ENCODE data around the gene QRFP. TPM values are rescaled to one million over a fixed set of nuclear protein-coding genes. Genes with fewer than 3 reads are reported as not detected.

QRFP gene
- total RNA-seq, 1 experiment from 2014 or later: not detected

DNA sequence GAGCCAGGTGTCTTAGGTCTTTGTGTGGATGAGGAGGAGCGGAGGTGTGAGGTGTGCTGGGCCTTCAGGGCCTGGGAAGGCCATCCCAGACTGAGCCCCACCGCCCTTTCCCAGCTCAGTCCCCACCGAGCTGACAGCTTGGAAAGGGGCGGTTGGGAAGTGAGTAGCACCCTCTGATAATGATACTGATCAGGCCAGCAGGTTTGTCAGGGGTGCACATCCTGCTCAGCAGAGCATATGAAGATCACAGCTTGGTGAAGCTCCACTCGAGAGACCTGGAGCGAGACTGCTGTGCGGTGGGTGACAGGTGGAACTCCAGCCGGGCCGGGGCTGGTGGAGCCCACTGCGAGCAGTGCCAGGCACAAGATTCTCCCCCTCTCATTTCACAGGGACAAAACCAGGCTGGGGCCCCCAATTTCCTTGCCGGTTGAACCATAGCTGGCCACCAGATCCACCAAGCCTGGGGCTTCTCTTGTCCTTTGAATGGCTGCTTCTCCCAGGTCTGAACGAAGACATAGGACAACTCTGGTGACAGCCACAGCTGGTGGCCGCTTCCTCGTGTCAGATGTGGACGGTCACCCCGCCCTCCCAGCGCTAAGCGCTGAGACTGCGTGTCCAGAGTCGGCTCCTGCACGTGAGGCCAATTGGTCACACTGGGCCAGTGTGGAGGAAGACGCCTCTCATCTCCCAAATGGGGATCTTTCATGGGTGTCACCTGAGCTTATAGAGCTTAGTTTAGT is 8.3 kb downstream of the QRFP start:
- Histone ChIP-seq H3K4me1 (ENCODE audit: insufficient read depth, low read length) (no peaks in the 10 kb centered on the region), H2AFZ (ENCODE audit: low read length) (no peak overlapping the region), H3K9ac (ENCODE audit: extremely low read depth, insufficient read length, low read length) (no peak overlapping the region), H4K5ac (ENCODE audit: insufficient read length, low read depth, low read length) (no peak overlapping the region), H2BK20ac (ENCODE audit: low read depth, low read length, poor library complexity, severe bottlenecking) (no peak overlapping the region), H2BK120ac (ENCODE audit: low read depth, low read length, poor library complexity, severe bottlenecking) (no peak overlapping the region), H3K14ac (ENCODE audit: insufficient read depth, low read length) (no peak overlapping the region; the same call in 1 of the 2 replicates), H2BK12ac (ENCODE audit: insufficient read length, low read depth, low read length) (no peak overlapping the region), H3K27me3 (ENCODE audit: insufficient read depth, low read length) (no peaks in the 10 kb centered on the region), H3K56ac (ENCODE audit: insufficient read length, low read depth, low read length) (no peak overlapping the region), H3K79me1 (ENCODE audit: insufficient read depth, low read depth, low read length, poor library complexity, severe bottlenecking) (no peaks in the 10 kb centered on the region), H3T11ph (ENCODE audit: low read length) (no peak overlapping the region), H2AK5ac (ENCODE audit: insufficient read length, low read length) (no peak overlapping the region), H3K23ac (ENCODE audit: insufficient read length, low read depth, low read length) (no peak overlapping the region), H2BK15ac (ENCODE audit: low read depth, low read length) (no peak overlapping the region), H4K20me1 (ENCODE audit: control insufficient read depth, insufficient read depth, insufficient read length) (no peaks in the 10 kb centered on the region), H3K4ac (ENCODE audit: low read depth, low read length) (no peak overlapping the region), H3K79me2 (ENCODE audit: insufficient read depth, low read length) (no peaks in the 10 kb centered on the region), H4K91ac (ENCODE audit: insufficient read length, low read depth, low read length) (no peak overlapping the region), H4K8ac (replicated peaks; ENCODE audit: insufficient read length, low read depth, low read length) (no peak overlapping the region), H3K4me2 (ENCODE audit: insufficient read depth, insufficient read length, low read length) (no peak overlapping the region), H3K9me3 (ENCODE audit: control insufficient read depth, low read depth, low read length) (no peaks in the 10 kb centered on the region), H3K18ac (ENCODE audit: insufficient read length, low read depth, low read length) (no peak overlapping the region), H2BK5ac (ENCODE audit: insufficient read length, low read length) (no peak overlapping the region), H3K23me2 (ENCODE audit: insufficient read length, low read depth, low read length, poor library complexity, severe bottlenecking) (no peaks in the 10 kb centered on the region), H3K27ac (ENCODE audit: insufficient read length, low read depth, low read length) (no peak overlapping the region)
- no peak for DNase-seq
- TF ChIP-seq, protein P1, sequence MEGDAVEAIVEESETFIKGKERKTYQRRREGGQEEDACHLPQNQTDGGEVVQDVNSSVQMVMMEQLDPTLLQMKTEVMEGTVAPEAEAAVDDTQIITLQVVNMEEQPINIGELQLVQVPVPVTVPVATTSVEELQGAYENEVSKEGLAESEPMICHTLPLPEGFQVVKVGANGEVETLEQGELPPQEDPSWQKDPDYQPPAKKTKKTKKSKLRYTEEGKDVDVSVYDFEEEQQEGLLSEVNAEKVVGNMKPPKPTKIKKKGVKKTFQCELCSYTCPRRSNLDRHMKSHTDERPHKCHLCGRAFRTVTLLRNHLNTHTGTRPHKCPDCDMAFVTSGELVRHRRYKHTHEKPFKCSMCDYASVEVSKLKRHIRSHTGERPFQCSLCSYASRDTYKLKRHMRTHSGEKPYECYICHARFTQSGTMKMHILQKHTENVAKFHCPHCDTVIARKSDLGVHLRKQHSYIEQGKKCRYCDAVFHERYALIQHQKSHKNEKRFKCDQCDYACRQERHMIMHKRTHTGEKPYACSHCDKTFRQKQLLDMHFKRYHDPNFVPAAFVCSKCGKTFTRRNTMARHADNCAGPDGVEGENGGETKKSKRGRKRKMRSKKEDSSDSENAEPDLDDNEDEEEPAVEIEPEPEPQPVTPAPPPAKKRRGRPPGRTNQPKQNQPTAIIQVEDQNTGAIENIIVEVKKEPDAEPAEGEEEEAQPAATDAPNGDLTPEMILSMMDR (conservative IDR thresholded peaks at IDR 0.05): no peak
- Mint-ChIP-seq H3K9me3 (no peaks in the 10 kb centered on the region), H3K27me3 (ENCODE audit: low read depth) (no peaks in the 10 kb centered on the region; the same call in 1 of the 2 replicates), H3K36me3 (ENCODE audit: insufficient read depth in 1 of 3, low read depth in 3 of 3) (peaks cover 22 to 72% (median 51%) of the 10 kb centered on the region in 3 experiments), H3K4me3 (no peak overlapping the region), H3K27ac (0 out of 7 replicates have a peak overlapping the region, but pooled peaks of 1 of the 3 experiments have one; percentile 9), H3K4me1 (peaks cover 3 to 5% of the 10 kb centered on the region in 2 experiments; a peak in 3 of 4 replicates)
- no CpG with 5 or more reads among the region's 22 CpGs for WGBS (ENCODE audit: extremely low coverage, insufficient read length, low lambda C conversion rate)
